Neural progenitor cell (in vitro differentiated cells): ENCODE measurements around the gene MKLN1.

Experiments used
- CTCF ChIP-seq: fragments of 200-600 bp; sonication (generic); IDR thresholded peaks from 2 replicates; pipeline ENCODE4 v1.5.1; 2017; ENCODE audit warnings: antibody characterized with exemption, mild to moderate bottlenecking
- EZH2 ChIP-seq: fragments of 200-600 bp; sonication (generic); IDR thresholded peaks from 2 replicates; pipeline ENCODE4 v1.6.1; 2017; ENCODE audit warnings: antibody characterized with exemption, mild to moderate bottlenecking, moderate library complexity
- EZH2phosphoT487 ChIP-seq: fragments of 200-600 bp; sonication (generic); IDR thresholded peaks from 2 replicates; pipeline ENCODE4 v1.6.1; 2017; ENCODE audit warnings: antibody characterized with exemption

GRCh38 chr7:131385039-131385605, 57.4 kb downstream of the MKLN1 start:
- no peak for TF ChIP-seq CTCF
- TF ChIP-seq EZH2 = no peak
- no peak for TF ChIP-seq EZH2phosphoT487
